NCI-H82 treated with DMSO at 0.1 percent for 48 hours (cell line): ENCODE data around the gene NIM1K.
"Not testable (repeated sequence)": the region's sequence is repeated elsewhere in the genome, so short reads cannot be mapped to it uniquely, and the experiment has no call there.

Experiments used
- DNase-seq: peaks from one replicate; lab custom pipeline; 2025; ENCODE audit not compliant: unreplicated experiment; lab: John Stamatoyannopoulos, UW

NIM1K gene

GRCh38 chr5:43183101-43183500 is 8.9 kb upstream of the NIM1K start:
- not testable (repeated sequence) for DNase-seq

- no peak for DNase-seq
These were observed 1.0 kb upstream of the NIM1K start for GRCh38 chr5:43190755-43191603.

GRCh38 chr5:43192558-43193180 is 644 bp downstream of the NIM1K start:
- no peak for DNase-seq

GRCh38 chr5:43193181-43193893 is 1.3 kb downstream of the NIM1K start:
- DNase-seq = no peak

- DNase-seq = no peak
These were observed 1.9 kb downstream of the NIM1K start for GRCh38 chr5:43193894-43194265.

- DNase-seq = no peak
These were observed 3.7 kb downstream of the NIM1K start for GRCh38 chr5:43195670-43196265.

GRCh38 chr5:43197535-43197934 is 5.5 kb downstream of the NIM1K start:
- no peak for DNase-seq

GRCh38 chr5:43201442-43201841 is 9.4 kb downstream of the NIM1K start:
- DNase-seq = not testable (repeated sequence)

GRCh38 chr5:43202380-43202779 is 10.4 kb downstream of the NIM1K start:
- DNase-seq = no peak

- no peak for DNase-seq
These were observed 11.3 kb downstream of the NIM1K start for GRCh38 chr5:43203373-43203772.

GRCh38 chr5:43204958-43205357 is 12.9 kb downstream of the NIM1K start:
- no peak for DNase-seq

GRCh38 chr5:43207601-43208000 is 15.6 kb downstream of the NIM1K start:
- DNase-seq = no peak

- DNase-seq = no peak
These were observed 16.6 kb downstream of the NIM1K start for GRCh38 chr5:43208658-43209057.

- no peak for DNase-seq
These were observed 17.0 kb downstream of the NIM1K start for GRCh38 chr5:43209060-43209459.

- no peak for DNase-seq
These were observed 17.8 kb downstream of the NIM1K start for GRCh38 chr5:43209833-43210232.

- DNase-seq = no peak
These were observed 18.5 kb downstream of the NIM1K start for GRCh38 chr5:43210570-43210969.

GRCh38 chr5:43213951-43214350 is 21.9 kb downstream of the NIM1K start:
- DNase-seq = no peak

GRCh38 chr5:43215073-43215631 is 23.1 kb downstream of the NIM1K start:
- DNase-seq = no peak

- DNase-seq = no peak
These were observed 24.9 kb downstream of the NIM1K start for GRCh38 chr5:43216941-43217340.

- DNase-seq = no peak
These were observed 27.1 kb downstream of the NIM1K start for GRCh38 chr5:43219120-43219519.

- no peak for DNase-seq
These were observed 29.5 kb downstream of the NIM1K start for GRCh38 chr5:43221502-43221901.
